GM12878 (cell line): ENCODE results near the gene OSBPL10.

Source experiments
- CBFB ChIP-seq: IDR thresholded peaks from 2 replicates; pipeline ENCODE4 v1.6.1; 2016; ENCODE audit warnings: antibody characterized with exemption, low read depth
- CTCF ChIP-seq, 3 experiments: IDR thresholded peaks in 2 of 3; conservative IDR thresholded peaks in 1 of 3; 2 replicates each; pipeline ENCODE4 v1.5.1; 2011; ENCODE audit warnings: low read depth in 3 of 3, low read length in 3 of 3, mild to moderate bottlenecking in 3 of 3, control low read depth in 2 of 3, moderate library complexity in 2 of 3, inconsistent platforms in 1 of 3, mixed read lengths in 1 of 3; ENCODE audit not compliant: control insufficient read depth in 2 of 3, insufficient read depth in 1 of 3; ENCODE audit errors: extremely low read depth in 1 of 3
- MYC ChIP-seq: IDR thresholded peaks from 2 replicates; pipeline ENCODE4 v1.6.1; 2011; ENCODE audit warnings: mild to moderate bottlenecking, low read length, moderate library complexity, inconsistent platforms; ENCODE audit not compliant: insufficient read depth, insufficient replicate concordance, insufficient read length, severe bottlenecking
- ZNF207 ChIP-seq: fragments of 450-650 bp; IDR thresholded peaks from 2 replicates; pipeline ENCODE4 v1.6.1; 2014; ENCODE audit warnings: antibody characterized with exemption, mild to moderate bottlenecking, borderline replicate concordance

DNA sequence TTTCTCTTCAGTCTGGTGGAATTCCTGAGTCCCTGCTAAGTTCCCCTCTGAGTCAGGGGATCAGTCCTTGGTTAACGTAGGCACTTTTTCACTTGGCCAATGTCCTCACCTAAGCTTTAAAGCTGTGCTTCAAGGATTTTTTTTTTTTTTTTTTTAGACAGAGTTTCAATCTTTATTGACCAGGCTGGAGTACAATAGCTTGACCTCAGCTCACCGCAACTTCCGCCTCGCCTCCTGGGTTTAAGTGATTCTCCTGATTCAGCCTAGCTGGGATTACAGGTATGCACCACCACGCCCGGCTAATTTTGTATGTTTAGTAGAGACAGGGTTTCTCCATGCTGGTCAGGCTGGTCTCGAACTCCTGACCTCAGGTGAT is 228.0 kb downstream of the OSBPL10 start:
- TF ChIP-seq MYC (no peak), CBFB (no peak), ZNF207 (no peak), CTCF (IDR thresholded peaks at IDR 0.05 in 2 of 3, conservative IDR thresholded peaks at IDR 0.05 in 1 of 3; ENCODE audit: control insufficient read depth in 2 of 3, extremely low read depth in 1 of 3, insufficient read depth in 1 of 3, low read depth in 3 of 3, low read length in 3 of 3) (no peak)
